H1 (cell line): Measurements from ENCODE around the gene GLCE. TPM values are rescaled to one million over a fixed set of nuclear protein-coding genes. Genes with fewer than 3 reads are reported as not detected.

Source experiments
- CTCF ChIA-PET: fragments of 300-600 bp; sonication (Branson Sonifier 250); formaldehyde crosslinking; loops from one replicate; lab custom pipeline; 2021; ENCODE audit not compliant: partially characterized antibody; lab: Charles Lee
- POLR2A ChIA-PET: fragments of 300-600 bp; sonication (Branson Sonifier 250); formaldehyde crosslinking; loops from one replicate; lab custom pipeline; 2021; ENCODE audit warnings: inconsistent platforms; ENCODE audit not compliant: partially characterized antibody; lab: Charles Lee
- DNase-seq, 2 experiments: peaks; one replicate each; pipeline versions ENCODE4 v3.0.0 to v3.0.0-alpha.2; 2010 to 2022; ENCODE audit warnings: low spot score in 2 of 2, low read depth in 1 of 2, mixed read lengths in 1 of 2
- FAIRE-seq: peaks from 2 replicates; lab custom pipeline; 2011; peaks lifted over from hg19 to GRCh38; lab: Jason Lieb, UNC
- H2AFZ ChIP-seq: 2 replicates; pipeline ENCODE4 v1.8.1; 2012; ENCODE audit warnings: low read length, inconsistent platforms
- H2AK5ac ChIP-seq: 2 replicates; pipeline ENCODE4 v1.6.1; 2013; ENCODE audit warnings: low read depth, low read length
- H2BK120ac ChIP-seq: replicated peaks from 2 replicates; pipeline ENCODE3; 2013; ENCODE audit warnings: low read depth, low read length, inconsistent platforms
- H2BK12ac ChIP-seq: 2 replicates; pipeline ENCODE4 v1.6.1; 2013; ENCODE audit warnings: low read depth, low read length
- H2BK15ac ChIP-seq: 2 replicates; pipeline ENCODE4 v1.6.1; 2013; ENCODE audit warnings: low read length
- H2BK20ac ChIP-seq: 2 replicates; pipeline ENCODE4 v1.6.1; 2013; ENCODE audit warnings: low read length
- H2BK5ac ChIP-seq: 2 replicates; pipeline ENCODE4 v1.6.1; 2013; ENCODE audit warnings: low read depth, low read length
- H3K14ac ChIP-seq: 2 replicates; pipeline ENCODE4 v1.6.1; 2013; ENCODE audit warnings: inconsistent platforms; ENCODE audit not compliant: insufficient read length
- H3K18ac ChIP-seq: 2 replicates; pipeline ENCODE4 v1.6.1; 2013; ENCODE audit warnings: low read length; ENCODE audit errors: extremely low read depth
- H3K23ac ChIP-seq: 2 replicates; pipeline ENCODE4 v1.6.1; 2013; ENCODE audit warnings: inconsistent platforms; ENCODE audit not compliant: insufficient read length
- H3K23me2 ChIP-seq: 2 replicates; pipeline ENCODE4 v1.6.1; 2013; ENCODE audit warnings: low read depth, low read length
- H3K27ac ChIP-seq: 2 replicates; pipeline ENCODE4 v1.6.1; 2011; ENCODE audit warnings: low read depth, low read length, inconsistent platforms
- H3K27me3 ChIP-seq, 4 experiments: replicated peaks in 1 of 4; 1 replicate in 1 of 4; 2 replicates in 3 of 4; pipeline versions ENCODE4 v1.6.1 to v1.8.1; 2011 to 2013; ENCODE audit warnings: low read length in 3 of 4, mild to moderate bottlenecking in 3 of 4, inconsistent platforms in 2 of 4, mixed read lengths in 2 of 4, moderate library complexity in 1 of 4; ENCODE audit not compliant: control insufficient read depth in 3 of 4, insufficient read depth in 3 of 4; ENCODE audit errors: extremely low read depth in 1 of 4
- H3K36me3 ChIP-seq, 4 experiments: 2 replicates each; pipeline versions ENCODE4 v1.6.1 to v1.8.1; 2011 to 2013; ENCODE audit warnings: mild to moderate bottlenecking in 4 of 4, low read length in 3 of 4, moderate library complexity in 2 of 4, control low read depth in 1 of 4, inconsistent platforms in 1 of 4; ENCODE audit not compliant: insufficient read depth in 4 of 4, control insufficient read depth in 2 of 4
- H3K4ac ChIP-seq: replicated peaks from 2 replicates; pipeline ENCODE3; 2013; ENCODE audit warnings: low read length, low read depth, mixed read lengths, inconsistent platforms; ENCODE audit not compliant: insufficient read length
- H3K4me1 ChIP-seq, 4 experiments: replicated peaks in 1 of 4; 1 replicate in 1 of 4; 2 replicates in 3 of 4; pipeline versions ENCODE4 v1.6.1 to v1.8.1; 2011 to 2013; ENCODE audit warnings: low read length in 3 of 4, inconsistent platforms in 2 of 4, mixed read lengths in 1 of 4; ENCODE audit not compliant: insufficient read depth in 4 of 4, control insufficient read depth in 3 of 4
- H3K4me2 ChIP-seq, 2 experiments: 2 replicates each; pipeline versions ENCODE4 v1.6.1 to v1.8.1; 2011 to 2013; ENCODE audit warnings: low read depth in 2 of 2, low read length in 2 of 2, control low read depth in 1 of 2, inconsistent platforms in 1 of 2, mild to moderate bottlenecking in 1 of 2; ENCODE audit not compliant: insufficient read depth in 1 of 2
- H3K4me3 ChIP-seq, 4 experiments: fragments of 200-600, 300-600 bp in 1 of 4; sonication (generic), shearing (Covaris generic), sonication (Bioruptor Twin) in 1 of 4; 2 replicates each; pipeline versions ENCODE4 v1.5.1 to v1.8.1; 2011 to 2016; ENCODE audit warnings: low read length in 4 of 4, low read depth in 3 of 4, control low read depth in 2 of 4, inconsistent platforms in 2 of 4, mild to moderate bottlenecking in 2 of 4, mixed read lengths in 1 of 4, moderate library complexity in 1 of 4; ENCODE audit not compliant: insufficient read depth in 2 of 4; ENCODE audit errors: extremely low read depth in 1 of 4
- H3K56ac ChIP-seq: replicated peaks from 2 replicates; pipeline ENCODE3; 2013; ENCODE audit warnings: low read depth, mild to moderate bottlenecking, mixed read lengths, low read length, inconsistent platforms; ENCODE audit not compliant: insufficient read length
- H3K79me1 ChIP-seq: 2 replicates; pipeline ENCODE4 v1.6.1; 2013; ENCODE audit warnings: low read depth, low read length, control low read depth
- H3K79me2 ChIP-seq, 2 experiments: 2 replicates each; pipeline versions ENCODE4 v1.6.1 to v1.8.1; 2012 to 2013; ENCODE audit warnings: low read length in 2 of 2, mild to moderate bottlenecking in 2 of 2, inconsistent platforms in 1 of 2; ENCODE audit not compliant: insufficient read depth in 2 of 2, control insufficient read depth in 1 of 2
- H3K9ac ChIP-seq, 4 experiments: replicated peaks in 1 of 4; 1 replicate in 1 of 4; 2 replicates in 3 of 4; pipeline versions ENCODE4 v1.6.1 to v1.8.1; 2011 to 2013; ENCODE audit warnings: low read depth in 3 of 4, low read length in 3 of 4, control low read depth in 2 of 4, mild to moderate bottlenecking in 2 of 4, moderate library complexity in 2 of 4, inconsistent platforms in 1 of 4; ENCODE audit errors: extremely low read depth in 1 of 4
- H3K9me3 ChIP-seq, 2 experiments: 2 replicates each; pipeline versions ENCODE4 v1.6.1 to v1.8.1; 2012 to 2013; ENCODE audit warnings: mild to moderate bottlenecking in 2 of 2, moderate library complexity in 2 of 2, control low read depth in 1 of 2, inconsistent platforms in 1 of 2, low read depth in 1 of 2, low read length in 1 of 2, mixed read lengths in 1 of 2; ENCODE audit not compliant: insufficient read depth in 2 of 2
- H4K20me1 ChIP-seq, 2 experiments: replicated peaks in 1 of 2; 2 replicates each; pipeline versions ENCODE3 to v1.8.1; 2011 to 2013; ENCODE audit warnings: inconsistent platforms in 2 of 2, low read length in 2 of 2, mild to moderate bottlenecking in 1 of 2; ENCODE audit not compliant: insufficient read depth in 2 of 2, control insufficient read depth in 1 of 2
- H4K5ac ChIP-seq: 2 replicates; pipeline ENCODE4 v1.6.1; 2013; ENCODE audit warnings: low read length, low read depth, mixed read lengths, inconsistent platforms; ENCODE audit not compliant: insufficient read length
- H4K8ac ChIP-seq: 2 replicates; pipeline ENCODE4 v1.8.0; 2013; ENCODE audit warnings: mild to moderate bottlenecking, moderate library complexity, low read length, inconsistent platforms; ENCODE audit not compliant: insufficient read depth; ENCODE audit errors: extremely low read depth
- H4K91ac ChIP-seq: replicated peaks from 2 replicates; pipeline ENCODE3; 2013; ENCODE audit warnings: low read length, mixed read lengths, inconsistent platforms; ENCODE audit not compliant: insufficient read length
- CREB1 ChIP-seq: IDR thresholded peaks from 2 replicates; pipeline ENCODE4 v1.6.1; 2012; ENCODE audit warnings: inconsistent platforms
- MAFK ChIP-seq: IDR thresholded peaks from 2 replicates; pipeline ENCODE4 v1.6.1; 2012; ENCODE audit warnings: low read depth, mild to moderate bottlenecking, improper control_type of control experiment, low read length
- SP1 ChIP-seq: IDR thresholded peaks from 2 replicates; pipeline ENCODE4 v1.6.1; 2011; ENCODE audit warnings: low read depth, low read length
- SRF ChIP-seq: IDR thresholded peaks from 2 replicates; pipeline ENCODE4 v1.6.1; 2011; ENCODE audit warnings: mild to moderate bottlenecking, low read depth, low read length, moderate library complexity
- TEAD4 ChIP-seq: IDR thresholded peaks from 2 replicates; pipeline ENCODE4 v1.6.1; 2012; ENCODE audit warnings: low read depth, low read length, inconsistent platforms, mixed read lengths
- WGBS, 2 experiments: shearing (Covaris generic) in 1 of 2; methylation state at CpG; one replicate each; pipeline versions ENCODE4 v1.1.6 to v1.1.7; 2013 to 2015; ENCODE audit warnings: low lambda C conversion rate in 2 of 2, mixed read lengths in 2 of 2, inconsistent platforms in 1 of 2, low coverage in 1 of 2, missing lambda C conversion rate in 1 of 2; ENCODE audit not compliant: insufficient replicate concordance in 2 of 2, insufficient coverage in 1 of 2, insufficient read length in 1 of 2; ENCODE audit errors: extremely low coverage in 1 of 2, missing lambda C conversion rate in 1 of 2; 5-methylcytosine and 5-hydroxymethylcytosine counted together
- polyA plus RNA-seq, 7 experiments: library from polyadenylated mRNA; depleted of rRNA in 3 of 7; stranded (reverse) in 5 of 7; unstranded in 2 of 7; fragments of >200 nt in 5 of 7; fragments of 200-250 nt in 2 of 7; gene quantifications; 1 replicate in 5 of 7; 2 replicates in 1 of 7; 4 replicates in 1 of 7; pipeline versions ENCODE4 v1.2.1 to v1.2.3, GENCODE V29; 2011 to 2013; ENCODE audit warnings: missing spikeins in 2 of 7, mixed read lengths in 2 of 7
- total RNA-seq: library from RNA; stranded (reverse); fragmentation: NEBNext Ultra II Directional; extraction: Animal tissue kit (Norgen Biotek cat#: 25700); gene quantifications from 2 replicates; pipeline ENCODE4 v1.2.1, GENCODE V29; 2021

Gene GLCE
- total and polyA plus RNA-seq, 2 of the 8 experiments (the other 6 are each of a cell fraction or from before 2014, with no cell fraction given), result 17.1 to 22.7 TPM

GRCh38 chr15:69253156-69253555 lies 92.7 kb downstream of the GLCE start:
- Histone ChIP-seq H4K8ac (no peak overlapping the region), H2AK5ac (no peak overlapping the region), H3K4me2 (no peak overlapping the region), H3K23ac (no peak overlapping the region), H3K14ac (no peak overlapping the region), H3K27ac (no peak overlapping the region), H3K79me1 (no peaks in the 10 kb centered on the region), H3K27me3 (no peaks in the 10 kb centered on the region), H3K9ac (no peak overlapping the region), H2BK15ac (no peak overlapping the region), H3K9me3 (no peaks in the 10 kb centered on the region), H2BK5ac (no peak overlapping the region), H3K36me3 (peaks cover 0 to 5% (median 0%) of the 10 kb centered on the region in 4 experiments; a peak in 2 of 8 replicates), H3K56ac (no peak overlapping the region), H3K4ac (no peak overlapping the region), H4K20me1 (peaks cover 0 to 2% of the 10 kb centered on the region in 2 experiments), H4K5ac (no peak overlapping the region), H2BK120ac (no peak overlapping the region), H2BK20ac (no peak overlapping the region), H2BK12ac (no peak overlapping the region), H4K91ac (no peak overlapping the region), H2AFZ (no peak overlapping the region), H3K4me1 (peaks cover 0 to 2% (median 1%) of the 10 kb centered on the region in 4 experiments; a peak in 2 of 7 replicates), H3K4me3 (no peak overlapping the region), H3K18ac (no peak overlapping the region), H3K79me2 (no peaks in the 10 kb centered on the region), H3K23me2 (no peaks in the 10 kb centered on the region)
- 78% methylated on average over 3 of the region's 3 CpGs; no CpG with 5 or more reads in 1 of the 2 experiments for WGBS, 2 experiments
- no peak for FAIRE-seq
- CTCF ChIA-PET, result interaction anchor here (1.1 to 1.6 kb wide), 3 partner anchors 10 to 25 kb away, joined by 3 to 4 read pairs (median 3); no protein-coding TSS in a partner anchor
- POLR2A ChIA-PET, result interaction anchor here (0.7 kb wide), 1 partner anchor 10 kb away, joined by 3 read pairs; no protein-coding TSS in a partner anchor
- TF ChIP-seq SRF (no peak), CREB1 (no peak), TEAD4 (no peak), SP1 (no peak), MAFK (no peak)
- DNase-seq, result no peak
